CD14-positive monocyte (primary cell): ENCODE measurements around the gene TKFC. TPM values are rescaled to one million over a fixed set of nuclear protein-coding genes. Genes with fewer than 3 reads are reported as not detected.

Experiments used
- DNase-seq, 3 donors: peaks; one replicate each; pipeline ENCODE4 v3.0.0-alpha.2; 2011 to 2022
- H2AFZ ChIP-seq: 2 replicates; pipeline ENCODE4 v1.6.0; 2012; ENCODE audit warnings: mild to moderate bottlenecking, low read depth, low read length, inconsistent platforms; ENCODE audit not compliant: insufficient read depth, poor library complexity, severe bottlenecking
- H3K27ac ChIP-seq, 2 donors: 1 replicate in 1 of 2; 2 replicates in 1 of 2; pipeline ENCODE4 v1.5.1; 2012 to 2013; ENCODE audit warnings: low read length in 2 of 2, control low read depth in 1 of 2, inconsistent platforms in 1 of 2, low read depth in 1 of 2, mild to moderate bottlenecking in 1 of 2
- H3K27me3 ChIP-seq, 2 donors: one replicate each; pipeline versions ENCODE4 v1.6.0 to v1.6.1; 2011 to 2013; ENCODE audit warnings: low read length in 2 of 2; ENCODE audit not compliant: control insufficient read depth in 2 of 2, insufficient read depth in 2 of 2
- H3K36me3 ChIP-seq, 2 donors: replicated peaks in 1 of 2; 1 replicate in 1 of 2; 2 replicates in 1 of 2; pipeline versions ENCODE4 v1.5.1 to v1.6.1; 2012 to 2013; ENCODE audit warnings: low read length in 2 of 2, control low read depth in 1 of 2, inconsistent platforms in 1 of 2, mild to moderate bottlenecking in 1 of 2; ENCODE audit not compliant: insufficient read depth in 2 of 2, control insufficient read depth in 1 of 2
- H3K4me1 ChIP-seq, 2 donors: 1 replicate in 1 of 2; 2 replicates in 1 of 2; pipeline versions ENCODE4 v1.5.1 to v1.6.1; 2012 to 2013; ENCODE audit warnings: low read length in 2 of 2, control low read depth in 1 of 2, inconsistent platforms in 1 of 2, mild to moderate bottlenecking in 1 of 2, moderate library complexity in 1 of 2; ENCODE audit not compliant: insufficient read depth in 2 of 2, control insufficient read depth in 1 of 2
- H3K4me2 ChIP-seq: replicated peaks from 2 replicates; pipeline ENCODE3; 2012; ENCODE audit warnings: low read length, moderate library complexity, mild to moderate bottlenecking; ENCODE audit not compliant: poor library complexity, severe bottlenecking; ENCODE audit errors: extremely low read depth
- H3K4me3 ChIP-seq, 3 experiments: fragments of 200-600 bp in 1 of 3; sonication (generic) in 1 of 3; replicated peaks in 1 of 3; 1 replicate in 2 of 3; 2 replicates in 1 of 3; pipeline ENCODE4 v1.5.1; 2011 to 2013; ENCODE audit warnings: low read length in 3 of 3, mild to moderate bottlenecking in 3 of 3, control low read depth in 2 of 3, low read depth in 2 of 3, inconsistent platforms in 1 of 3, moderate library complexity in 1 of 3
- H3K79me2 ChIP-seq: 2 replicates; pipeline ENCODE4 v1.6.0; 2012; ENCODE audit warnings: mild to moderate bottlenecking, control low read depth, inconsistent platforms, low read length, moderate library complexity; ENCODE audit not compliant: insufficient read depth
- H3K9ac ChIP-seq: 2 replicates; pipeline ENCODE4 v1.6.0; 2017; ENCODE audit warnings: low read length, mild to moderate bottlenecking; ENCODE audit not compliant: insufficient read depth, poor library complexity, severe bottlenecking
- H3K9me3 ChIP-seq, 2 donors: replicated peaks in 1 of 2; 1 replicate in 1 of 2; 2 replicates in 1 of 2; pipeline versions ENCODE4 v1.5.1 to v1.6.1; 2012 to 2013; ENCODE audit warnings: low read length in 2 of 2, control low read depth in 1 of 2; ENCODE audit not compliant: control insufficient read depth in 1 of 2, insufficient read depth in 1 of 2
- H4K20me1 ChIP-seq: 2 replicates; pipeline ENCODE4 v1.6.0; 2012; ENCODE audit warnings: mild to moderate bottlenecking, low read length, control low read depth, moderate library complexity; ENCODE audit not compliant: insufficient read depth
- H3K27ac Mint-ChIP-seq, 7 donors: one replicate each; pipeline ENCODE4 v1.8.0; 2020; ENCODE audit warnings: mild to moderate bottlenecking in 7 of 7, mixed read lengths in 7 of 7, moderate library complexity in 6 of 7, inconsistent platforms in 2 of 7
- H3K27me3 Mint-ChIP-seq, 3 donors: one replicate each; pipeline ENCODE4 v1.8.0; 2021 to 2022; ENCODE audit warnings: low read depth in 3 of 3, mild to moderate bottlenecking in 3 of 3, mixed read lengths in 3 of 3, moderate library complexity in 3 of 3, inconsistent platforms in 1 of 3
- H3K36me3 Mint-ChIP-seq, 2 donors: one replicate each; pipeline ENCODE4 v1.8.0; 2020; ENCODE audit warnings: mixed read lengths in 2 of 2, inconsistent platforms in 1 of 2, mild to moderate bottlenecking in 1 of 2
- H3K4me1 Mint-ChIP-seq: one replicate; pipeline ENCODE4 v1.8.0; 2020; ENCODE audit warnings: mild to moderate bottlenecking, mixed read lengths
- H3K4me3 Mint-ChIP-seq, 2 donors: one replicate each; pipeline ENCODE4 v1.8.0; 2020; ENCODE audit warnings: mild to moderate bottlenecking in 2 of 2, mixed read lengths in 2 of 2, moderate library complexity in 1 of 2
- H3K9me3 Mint-ChIP-seq, 7 donors: one replicate each; pipeline ENCODE4 v1.8.0; 2020 to 2022; ENCODE audit warnings: mixed read lengths in 7 of 7, mild to moderate bottlenecking in 6 of 7, moderate library complexity in 6 of 7, inconsistent platforms in 2 of 7
- WGBS: methylation state at CpG from one replicate; pipeline ENCODE4 v1.1.5; 2013; ENCODE audit warnings: missing lambda C conversion rate; ENCODE audit not compliant: insufficient coverage; 5-methylcytosine and 5-hydroxymethylcytosine counted together
- intact Hi-C, 2 donors: fragments of 100-400 bp; cut with micrococcal nuclease; formaldehyde crosslinking; loops; one replicate each; pipeline versions ENCODE4 v1.15.0 to v1.15.1; 2023
- polyA plus RNA-seq, 3 donors: library from polyadenylated mRNA; depleted of rRNA in 1 of 3; unstranded in 2 of 3; stranded (reverse) in 1 of 3; fragments of 300-500 nt in 2 of 3; fragments of >200 nt in 1 of 3; fragmentation: Illumina TruSeq in 2 of 3; gene quantifications; 1 replicate in 2 of 3; 2 replicates in 1 of 3; pipeline ENCODE4 v1.2.3, GENCODE V29; 2012 to 2021
- TF ChIP-seq, protein P1 (sequence below): fragments of 200-600 bp; IDR thresholded peaks from one replicate; pipeline ENCODE4 v1.8.0; 2022; ENCODE audit warnings: antibody characterized with exemption, mild to moderate bottlenecking

The TKFC gene
- polyA plus RNA-seq, 3 donors, result 29.5 to 40.8 (median 29.6) TPM

DNA sequence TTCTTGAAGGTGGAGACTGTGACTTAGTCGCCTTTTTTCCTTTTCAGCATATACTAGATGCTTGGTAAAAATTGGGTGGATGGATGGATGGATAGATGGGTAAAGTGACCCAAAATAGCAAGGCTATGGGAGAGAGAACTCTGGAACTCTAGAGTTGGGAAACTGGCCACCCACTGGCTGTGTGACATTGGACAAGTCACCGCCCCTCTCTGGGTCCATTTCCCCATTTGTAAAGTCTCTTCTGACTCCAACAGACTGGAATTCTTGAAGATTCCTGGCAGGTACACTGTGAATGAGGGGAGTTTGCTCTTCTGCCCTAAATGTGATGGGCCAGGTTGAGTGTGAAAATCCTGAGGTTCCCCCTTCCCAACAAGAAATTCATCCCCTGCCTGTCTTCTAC is 8.0 kb downstream of the TKFC start:
- Histone ChIP-seq H3K27ac (no peak overlapping the region), H4K20me1 (no peaks in the 10 kb centered on the region), H3K9me3 (no peaks in the 10 kb centered on the region), H3K27me3 (no peaks in the 10 kb centered on the region), H3K4me1 (peaks cover 2 to 3% of the 10 kb centered on the region in 2 donors), H3K4me2 (no peak overlapping the region), H3K36me3 (peaks cover 15 to 42% of the 10 kb centered on the region in 2 donors), H3K4me3 (no peak overlapping the region), H3K9ac (no peak overlapping the region), H3K79me2 (no peaks in the 10 kb centered on the region), H2AFZ (no peak overlapping the region)
- WGBS, result no CpG with 5 or more reads among the region's 2 CpGs
- no peaks in the 10 kb centered on the region for H3K9me3 Mint-ChIP-seq
- TF ChIP-seq, protein P1, sequence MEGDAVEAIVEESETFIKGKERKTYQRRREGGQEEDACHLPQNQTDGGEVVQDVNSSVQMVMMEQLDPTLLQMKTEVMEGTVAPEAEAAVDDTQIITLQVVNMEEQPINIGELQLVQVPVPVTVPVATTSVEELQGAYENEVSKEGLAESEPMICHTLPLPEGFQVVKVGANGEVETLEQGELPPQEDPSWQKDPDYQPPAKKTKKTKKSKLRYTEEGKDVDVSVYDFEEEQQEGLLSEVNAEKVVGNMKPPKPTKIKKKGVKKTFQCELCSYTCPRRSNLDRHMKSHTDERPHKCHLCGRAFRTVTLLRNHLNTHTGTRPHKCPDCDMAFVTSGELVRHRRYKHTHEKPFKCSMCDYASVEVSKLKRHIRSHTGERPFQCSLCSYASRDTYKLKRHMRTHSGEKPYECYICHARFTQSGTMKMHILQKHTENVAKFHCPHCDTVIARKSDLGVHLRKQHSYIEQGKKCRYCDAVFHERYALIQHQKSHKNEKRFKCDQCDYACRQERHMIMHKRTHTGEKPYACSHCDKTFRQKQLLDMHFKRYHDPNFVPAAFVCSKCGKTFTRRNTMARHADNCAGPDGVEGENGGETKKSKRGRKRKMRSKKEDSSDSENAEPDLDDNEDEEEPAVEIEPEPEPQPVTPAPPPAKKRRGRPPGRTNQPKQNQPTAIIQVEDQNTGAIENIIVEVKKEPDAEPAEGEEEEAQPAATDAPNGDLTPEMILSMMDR, result no peak
- intact Hi-C loops, result no loop called here
- H3K4me3 Mint-ChIP-seq, result no peak overlapping the region
- H3K4me1 Mint-ChIP-seq, result peaks cover 6% of the 10 kb centered on the region
- DNase-seq, result no peak
- H3K36me3 Mint-ChIP-seq, result peaks cover 38 to 41% of the 10 kb centered on the region in 2 donors
- peaks cover 1 to 2% (median 2%) of the 10 kb centered on the region in 3 donors for H3K27me3 Mint-ChIP-seq
- H3K27ac Mint-ChIP-seq, result peak overlapping the region in 2 of 7 donors; percentile 48 to 63

DNA sequence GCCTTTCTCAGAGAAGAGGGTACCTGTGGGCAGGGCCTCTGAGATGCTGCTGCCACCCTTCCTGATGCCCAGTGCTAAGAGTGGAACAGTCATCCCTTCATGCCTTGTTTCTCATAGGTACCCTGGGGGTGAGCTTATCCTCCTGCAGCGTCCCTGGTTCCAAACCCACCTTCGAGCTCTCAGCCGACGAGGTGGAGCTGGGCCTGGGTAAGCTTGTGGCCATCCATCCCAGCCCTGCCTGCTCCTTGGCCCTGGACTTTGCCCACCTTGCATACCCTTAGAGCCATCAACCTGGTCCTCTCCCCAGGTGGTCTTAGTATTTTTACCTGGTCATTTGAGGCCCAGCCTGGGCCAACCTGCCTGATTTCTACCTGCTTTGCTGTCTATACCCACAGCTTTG is 8.7 kb downstream of the TKFC start:
- Histone ChIP-seq H2AFZ (no peak overlapping the region), H3K27me3 (no peaks in the 10 kb centered on the region), H3K9me3 (no peaks in the 10 kb centered on the region), H3K27ac (no peak overlapping the region), H3K79me2 (no peaks in the 10 kb centered on the region), H3K4me3 (no peak overlapping the region), H3K36me3 (peaks cover 15 to 42% of the 10 kb centered on the region in 2 donors), H4K20me1 (no peaks in the 10 kb centered on the region), H3K4me2 (no peak overlapping the region), H3K4me1 (peaks cover 0 to 6% of the 10 kb centered on the region in 2 donors), H3K9ac (no peak overlapping the region)
- H3K9me3 Mint-ChIP-seq, result no peaks in the 10 kb centered on the region
- peaks cover 8% of the 10 kb centered on the region for H3K4me1 Mint-ChIP-seq
- no peak for DNase-seq
- intact Hi-C loops, result no loop called here
- H3K27me3 Mint-ChIP-seq, result peaks cover 1 to 2% (median 2%) of the 10 kb centered on the region in 3 donors
- no peak overlapping the region for H3K27ac Mint-ChIP-seq
- TF ChIP-seq, protein P1, result no peak
- WGBS, result 95% methylated on average over 4 of the region's 4 CpGs
- no peak overlapping the region for H3K4me3 Mint-ChIP-seq
- H3K36me3 Mint-ChIP-seq, result peaks cover 43 to 49% of the 10 kb centered on the region in 2 donors
